H1 (cell line): Measurements from ENCODE around the gene ZFTA. TPM values are rescaled to one million over a fixed set of nuclear protein-coding genes. Genes with fewer than 3 reads are reported as not detected.

Experiments used
- CTCF ChIA-PET: fragments of 300-600 bp; sonication (Branson Sonifier 250); formaldehyde crosslinking; loops from one replicate; lab custom pipeline; 2021; ENCODE audit not compliant: partially characterized antibody; lab: Charles Lee
- POLR2A ChIA-PET: fragments of 300-600 bp; sonication (Branson Sonifier 250); formaldehyde crosslinking; loops from one replicate; lab custom pipeline; 2021; ENCODE audit warnings: inconsistent platforms; ENCODE audit not compliant: partially characterized antibody; lab: Charles Lee
- DNase-seq, 2 experiments: peaks; one replicate each; pipeline versions ENCODE4 v3.0.0 to v3.0.0-alpha.2; 2010 to 2022; ENCODE audit warnings: low spot score in 2 of 2, low read depth in 1 of 2, mixed read lengths in 1 of 2
- FAIRE-seq: peaks from 2 replicates; lab custom pipeline; 2011; peaks lifted over from hg19 to GRCh38; lab: Jason Lieb, UNC
- H2AFZ ChIP-seq: 2 replicates; pipeline ENCODE4 v1.8.1; 2012; ENCODE audit warnings: low read length, inconsistent platforms
- H2AK5ac ChIP-seq: 2 replicates; pipeline ENCODE4 v1.6.1; 2013; ENCODE audit warnings: low read depth, low read length
- H2BK120ac ChIP-seq: replicated peaks from 2 replicates; pipeline ENCODE3; 2013; ENCODE audit warnings: low read depth, low read length, inconsistent platforms
- H2BK12ac ChIP-seq: 2 replicates; pipeline ENCODE4 v1.6.1; 2013; ENCODE audit warnings: low read depth, low read length
- H2BK15ac ChIP-seq: 2 replicates; pipeline ENCODE4 v1.6.1; 2013; ENCODE audit warnings: low read length
- H2BK20ac ChIP-seq: 2 replicates; pipeline ENCODE4 v1.6.1; 2013; ENCODE audit warnings: low read length
- H2BK5ac ChIP-seq: 2 replicates; pipeline ENCODE4 v1.6.1; 2013; ENCODE audit warnings: low read depth, low read length
- H3K14ac ChIP-seq: 2 replicates; pipeline ENCODE4 v1.6.1; 2013; ENCODE audit warnings: inconsistent platforms; ENCODE audit not compliant: insufficient read length
- H3K18ac ChIP-seq: 2 replicates; pipeline ENCODE4 v1.6.1; 2013; ENCODE audit warnings: low read length; ENCODE audit errors: extremely low read depth
- H3K23ac ChIP-seq: 2 replicates; pipeline ENCODE4 v1.6.1; 2013; ENCODE audit warnings: inconsistent platforms; ENCODE audit not compliant: insufficient read length
- H3K23me2 ChIP-seq: 2 replicates; pipeline ENCODE4 v1.6.1; 2013; ENCODE audit warnings: low read depth, low read length
- H3K27ac ChIP-seq: 2 replicates; pipeline ENCODE4 v1.6.1; 2011; ENCODE audit warnings: low read depth, low read length, inconsistent platforms
- H3K27me3 ChIP-seq, 4 experiments: replicated peaks in 1 of 4; 1 replicate in 1 of 4; 2 replicates in 3 of 4; pipeline versions ENCODE4 v1.6.1 to v1.8.1; 2011 to 2013; ENCODE audit warnings: low read length in 3 of 4, mild to moderate bottlenecking in 3 of 4, inconsistent platforms in 2 of 4, mixed read lengths in 2 of 4, moderate library complexity in 1 of 4; ENCODE audit not compliant: control insufficient read depth in 3 of 4, insufficient read depth in 3 of 4; ENCODE audit errors: extremely low read depth in 1 of 4
- H3K36me3 ChIP-seq, 4 experiments: 2 replicates each; pipeline versions ENCODE4 v1.6.1 to v1.8.1; 2011 to 2013; ENCODE audit warnings: mild to moderate bottlenecking in 4 of 4, low read length in 3 of 4, moderate library complexity in 2 of 4, control low read depth in 1 of 4, inconsistent platforms in 1 of 4; ENCODE audit not compliant: insufficient read depth in 4 of 4, control insufficient read depth in 2 of 4
- H3K4ac ChIP-seq: replicated peaks from 2 replicates; pipeline ENCODE3; 2013; ENCODE audit warnings: low read length, low read depth, mixed read lengths, inconsistent platforms; ENCODE audit not compliant: insufficient read length
- H3K4me1 ChIP-seq, 4 experiments: replicated peaks in 1 of 4; 1 replicate in 1 of 4; 2 replicates in 3 of 4; pipeline versions ENCODE4 v1.6.1 to v1.8.1; 2011 to 2013; ENCODE audit warnings: low read length in 3 of 4, inconsistent platforms in 2 of 4, mixed read lengths in 1 of 4; ENCODE audit not compliant: insufficient read depth in 4 of 4, control insufficient read depth in 3 of 4
- H3K4me2 ChIP-seq, 2 experiments: 2 replicates each; pipeline versions ENCODE4 v1.6.1 to v1.8.1; 2011 to 2013; ENCODE audit warnings: low read depth in 2 of 2, low read length in 2 of 2, control low read depth in 1 of 2, inconsistent platforms in 1 of 2, mild to moderate bottlenecking in 1 of 2; ENCODE audit not compliant: insufficient read depth in 1 of 2
- H3K4me3 ChIP-seq, 4 experiments: fragments of 200-600, 300-600 bp in 1 of 4; sonication (generic), shearing (Covaris generic), sonication (Bioruptor Twin) in 1 of 4; 2 replicates each; pipeline versions ENCODE4 v1.5.1 to v1.8.1; 2011 to 2016; ENCODE audit warnings: low read length in 4 of 4, low read depth in 3 of 4, control low read depth in 2 of 4, inconsistent platforms in 2 of 4, mild to moderate bottlenecking in 2 of 4, mixed read lengths in 1 of 4, moderate library complexity in 1 of 4; ENCODE audit not compliant: insufficient read depth in 2 of 4; ENCODE audit errors: extremely low read depth in 1 of 4
- H3K56ac ChIP-seq: replicated peaks from 2 replicates; pipeline ENCODE3; 2013; ENCODE audit warnings: low read depth, mild to moderate bottlenecking, mixed read lengths, low read length, inconsistent platforms; ENCODE audit not compliant: insufficient read length
- H3K79me1 ChIP-seq: 2 replicates; pipeline ENCODE4 v1.6.1; 2013; ENCODE audit warnings: low read depth, low read length, control low read depth
- H3K79me2 ChIP-seq, 2 experiments: 2 replicates each; pipeline versions ENCODE4 v1.6.1 to v1.8.1; 2012 to 2013; ENCODE audit warnings: low read length in 2 of 2, mild to moderate bottlenecking in 2 of 2, inconsistent platforms in 1 of 2; ENCODE audit not compliant: insufficient read depth in 2 of 2, control insufficient read depth in 1 of 2
- H3K9ac ChIP-seq, 4 experiments: replicated peaks in 1 of 4; 1 replicate in 1 of 4; 2 replicates in 3 of 4; pipeline versions ENCODE4 v1.6.1 to v1.8.1; 2011 to 2013; ENCODE audit warnings: low read depth in 3 of 4, low read length in 3 of 4, control low read depth in 2 of 4, mild to moderate bottlenecking in 2 of 4, moderate library complexity in 2 of 4, inconsistent platforms in 1 of 4; ENCODE audit errors: extremely low read depth in 1 of 4
- H3K9me3 ChIP-seq, 2 experiments: 2 replicates each; pipeline versions ENCODE4 v1.6.1 to v1.8.1; 2012 to 2013; ENCODE audit warnings: mild to moderate bottlenecking in 2 of 2, moderate library complexity in 2 of 2, control low read depth in 1 of 2, inconsistent platforms in 1 of 2, low read depth in 1 of 2, low read length in 1 of 2, mixed read lengths in 1 of 2; ENCODE audit not compliant: insufficient read depth in 2 of 2
- H4K20me1 ChIP-seq, 2 experiments: replicated peaks in 1 of 2; 2 replicates each; pipeline versions ENCODE3 to v1.8.1; 2011 to 2013; ENCODE audit warnings: inconsistent platforms in 2 of 2, low read length in 2 of 2, mild to moderate bottlenecking in 1 of 2; ENCODE audit not compliant: insufficient read depth in 2 of 2, control insufficient read depth in 1 of 2
- H4K5ac ChIP-seq: 2 replicates; pipeline ENCODE4 v1.6.1; 2013; ENCODE audit warnings: low read length, low read depth, mixed read lengths, inconsistent platforms; ENCODE audit not compliant: insufficient read length
- H4K8ac ChIP-seq: 2 replicates; pipeline ENCODE4 v1.8.0; 2013; ENCODE audit warnings: mild to moderate bottlenecking, moderate library complexity, low read length, inconsistent platforms; ENCODE audit not compliant: insufficient read depth; ENCODE audit errors: extremely low read depth
- H4K91ac ChIP-seq: replicated peaks from 2 replicates; pipeline ENCODE3; 2013; ENCODE audit warnings: low read length, mixed read lengths, inconsistent platforms; ENCODE audit not compliant: insufficient read length
- BCL11A ChIP-seq, 2 experiments: IDR thresholded peaks; one replicate each; pipeline ENCODE4 v1.6.1; 2011; ENCODE audit warnings: low read depth in 2 of 2, low read length in 2 of 2, mild to moderate bottlenecking in 2 of 2
- CBX5 ChIP-seq: fragments of 300-800, 300-1000 bp; sonication (generic); IDR thresholded peaks from 2 replicates; pipeline ENCODE4 v1.7.1; 2016; ENCODE audit warnings: antibody characterized with exemption, low read length, low read depth
- CBX8 ChIP-seq: fragments of 300-800, 300-1000 bp; sonication (generic); IDR thresholded peaks from 2 replicates; pipeline ENCODE4 v1.7.1; 2016; ENCODE audit warnings: low read depth, low read length, borderline replicate concordance
- EGR1 ChIP-seq: IDR thresholded peaks from 2 replicates; pipeline ENCODE4 v1.6.1; 2011; ENCODE audit warnings: low read depth, low read length, borderline replicate concordance
- HDAC6 ChIP-seq: IDR thresholded peaks from one replicate; pipeline ENCODE4 v1.7.1; 2012; ENCODE audit warnings: low read depth, mild to moderate bottlenecking, inconsistent platforms, low read length, moderate library complexity
- NRF1 ChIP-seq: IDR thresholded peaks from 2 replicates; pipeline ENCODE4 v1.6.1; 2011; ENCODE audit warnings: mild to moderate bottlenecking, low read depth, low read length, improper control_type of control experiment
- SAP30 ChIP-seq: fragments of 300-600 bp; sonication (generic); IDR thresholded peaks from 2 replicates; pipeline ENCODE4 v1.7.1; 2012; ENCODE audit warnings: low read length, moderate library complexity, mild to moderate bottlenecking, inconsistent platforms; ENCODE audit not compliant: insufficient read depth, insufficient replicate concordance
- SP2 ChIP-seq: IDR thresholded peaks from 2 replicates; pipeline ENCODE4 v1.6.1; 2012; ENCODE audit warnings: mild to moderate bottlenecking, low read length, inconsistent platforms
- SP4 ChIP-seq: IDR thresholded peaks from 2 replicates; pipeline ENCODE4 v1.6.1; 2012; ENCODE audit warnings: low read length, inconsistent platforms
- WGBS, 2 experiments: shearing (Covaris generic) in 1 of 2; methylation state at CpG; one replicate each; pipeline versions ENCODE4 v1.1.6 to v1.1.7; 2013 to 2015; ENCODE audit warnings: low lambda C conversion rate in 2 of 2, mixed read lengths in 2 of 2, inconsistent platforms in 1 of 2, low coverage in 1 of 2, missing lambda C conversion rate in 1 of 2; ENCODE audit not compliant: insufficient replicate concordance in 2 of 2, insufficient coverage in 1 of 2, insufficient read length in 1 of 2; ENCODE audit errors: extremely low coverage in 1 of 2, missing lambda C conversion rate in 1 of 2; 5-methylcytosine and 5-hydroxymethylcytosine counted together
- polyA plus RNA-seq, 7 experiments: library from polyadenylated mRNA; depleted of rRNA in 3 of 7; stranded (reverse) in 5 of 7; unstranded in 2 of 7; fragments of >200 nt in 5 of 7; fragments of 200-250 nt in 2 of 7; gene quantifications; 1 replicate in 5 of 7; 2 replicates in 1 of 7; 4 replicates in 1 of 7; pipeline versions ENCODE4 v1.2.1 to v1.2.3, GENCODE V29; 2011 to 2013; ENCODE audit warnings: missing spikeins in 2 of 7, mixed read lengths in 2 of 7
- total RNA-seq: library from RNA; stranded (reverse); fragmentation: NEBNext Ultra II Directional; extraction: Animal tissue kit (Norgen Biotek cat#: 25700); gene quantifications from 2 replicates; pipeline ENCODE4 v1.2.1, GENCODE V29; 2021
- TF ChIP-seq, protein P1 (sequence below), 3 experiments: IDR thresholded peaks; 1 replicate in 2 of 3; 2 replicates in 1 of 3; pipeline versions ENCODE4 v1.5.1 to v1.6.1; 2011; ENCODE audit warnings: low read length in 3 of 3, mild to moderate bottlenecking in 3 of 3, inconsistent platforms in 2 of 3, low read depth in 1 of 3, moderate library complexity in 1 of 3; ENCODE audit not compliant: insufficient read depth in 1 of 3; ENCODE audit errors: control extremely low read depth in 1 of 3

ZFTA gene
- total and polyA plus RNA-seq, 2 of the 8 experiments (the other 6 are each of a cell fraction or from before 2014, with no cell fraction given) = 9.5 to 34.0 TPM

DNA sequence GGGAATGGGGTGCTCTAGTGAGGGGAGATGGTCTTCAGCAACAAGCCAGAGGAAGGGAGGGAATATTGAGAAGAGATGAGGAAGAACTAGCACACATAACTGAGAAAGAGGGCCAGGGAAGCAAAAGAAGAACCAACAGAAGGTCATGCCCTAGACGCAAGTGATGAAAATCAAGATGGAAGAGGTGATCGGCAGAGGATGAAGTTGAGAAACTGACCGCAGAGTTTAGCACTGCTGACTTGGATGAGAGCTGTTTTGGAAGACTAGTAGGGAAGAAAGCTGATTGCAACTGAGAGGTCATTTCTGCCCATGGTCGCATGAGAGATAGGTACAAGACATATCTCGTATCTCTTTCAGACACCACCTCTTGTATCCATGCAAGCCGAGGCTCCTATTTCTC, 47.6 kb upstream of the ZFTA start:
- peaks cover 31 to 48% (median 42%) of the 10 kb centered on the region in 4 experiments for H3K36me3 ChIP-seq
- 0 out of 2 replicates have a peak overlapping the region, but pooled peaks have one; percentile 19 for H2BK15ac ChIP-seq
- H2AFZ ChIP-seq = no peak overlapping the region
- WGBS, 2 experiments = 92% methylated on average over 6 of the region's 6 CpGs; no CpG with 5 or more reads in 1 of the 2 experiments
- H2BK5ac ChIP-seq = 0 out of 2 replicates have a peak overlapping the region, but pooled peaks have one; percentile 30
- no peak overlapping the region for H2BK120ac ChIP-seq
- no peak overlapping the region for H4K8ac ChIP-seq
- ChIA-PET CTCF (interaction anchor here (0.6 to 4.3 kb wide), 4 partner anchors 14 to 1246 kb away, joined by 3 to 17 read pairs (median 5); no protein-coding TSS in a partner anchor), POLR2A (interaction anchor here (0.9 to 9.0 kb wide), 5 partner anchors 12 to 52 kb away, joined by 3 to 85 read pairs (median 4); partner anchors contain the start of gene ZFTA)
- H3K4me3 ChIP-seq = no peak overlapping the region
- H4K20me1 ChIP-seq = peaks cover 17 to 27% of the 10 kb centered on the region in 2 experiments
- H3K9ac ChIP-seq = no peak overlapping the region
- no peak overlapping the region for H3K23ac ChIP-seq
- FAIRE-seq (no peak), DNase-seq (no peak)
- no peak overlapping the region for H3K56ac ChIP-seq
- H3K4me2 ChIP-seq = peak overlapping the region in 1 of 2 experiments; percentile 79; a peak in 1 of 4 replicates
- H4K91ac ChIP-seq = no peak overlapping the region
- no peak overlapping the region for H2BK20ac ChIP-seq
- no peak overlapping the region for H2BK12ac ChIP-seq
- peaks cover 16 to 45% of the 10 kb centered on the region in 2 experiments for H3K79me2 ChIP-seq
- H3K27ac ChIP-seq = no peak overlapping the region
- no peak overlapping the region for H4K5ac ChIP-seq
- no peak overlapping the region for H3K14ac ChIP-seq
- peaks cover 26% of the 10 kb centered on the region for H3K79me1 ChIP-seq
- no peaks in the 10 kb centered on the region; a peak in 1 of 7 replicates for H3K27me3 ChIP-seq
- H2AK5ac ChIP-seq = no peak overlapping the region
- H3K18ac ChIP-seq = no peak overlapping the region
- TF ChIP-seq, protein P1, sequence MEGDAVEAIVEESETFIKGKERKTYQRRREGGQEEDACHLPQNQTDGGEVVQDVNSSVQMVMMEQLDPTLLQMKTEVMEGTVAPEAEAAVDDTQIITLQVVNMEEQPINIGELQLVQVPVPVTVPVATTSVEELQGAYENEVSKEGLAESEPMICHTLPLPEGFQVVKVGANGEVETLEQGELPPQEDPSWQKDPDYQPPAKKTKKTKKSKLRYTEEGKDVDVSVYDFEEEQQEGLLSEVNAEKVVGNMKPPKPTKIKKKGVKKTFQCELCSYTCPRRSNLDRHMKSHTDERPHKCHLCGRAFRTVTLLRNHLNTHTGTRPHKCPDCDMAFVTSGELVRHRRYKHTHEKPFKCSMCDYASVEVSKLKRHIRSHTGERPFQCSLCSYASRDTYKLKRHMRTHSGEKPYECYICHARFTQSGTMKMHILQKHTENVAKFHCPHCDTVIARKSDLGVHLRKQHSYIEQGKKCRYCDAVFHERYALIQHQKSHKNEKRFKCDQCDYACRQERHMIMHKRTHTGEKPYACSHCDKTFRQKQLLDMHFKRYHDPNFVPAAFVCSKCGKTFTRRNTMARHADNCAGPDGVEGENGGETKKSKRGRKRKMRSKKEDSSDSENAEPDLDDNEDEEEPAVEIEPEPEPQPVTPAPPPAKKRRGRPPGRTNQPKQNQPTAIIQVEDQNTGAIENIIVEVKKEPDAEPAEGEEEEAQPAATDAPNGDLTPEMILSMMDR (IDR thresholded peaks at IDR 0.05; ENCODE audit: control extremely low read depth in 1 of 3, insufficient read depth in 1 of 3, low read depth in 1 of 3, low read length in 3 of 3) = no peak
- TF ChIP-seq SAP30 (no peak), EGR1 (no peak), CBX8 (no peak), CBX5 (no peak), SP4 (no peak), HDAC6 (no peak), NRF1 (no peak), SP2 (no peak), BCL11A (IDR thresholded peaks at IDR 0.05; ENCODE audit: low read depth in 2 of 2, low read length in 2 of 2) (no peak)
- no peaks in the 10 kb centered on the region for H3K9me3 ChIP-seq
- H3K23me2 ChIP-seq = peaks cover 13% of the 10 kb centered on the region; the same call in 1 of the 2 replicates
- no peak overlapping the region for H3K4ac ChIP-seq
- peaks cover 4 to 20% (median 12%) of the 10 kb centered on the region in 4 experiments; a peak in 6 of 7 replicates for H3K4me1 ChIP-seq
